Sigmoid colon (tissue), 7 donors: Measurements from ENCODE around the gene GLI3. TPM values are rescaled to one million over a fixed set of nuclear protein-coding genes. Genes with fewer than 3 reads are reported as not detected.

Experiments used
- DNase-seq: peaks from one replicate; pipeline ENCODE4 v3.0.0-alpha.2; 2019
- H3K27ac ChIP-seq, 4 donors: fragments of 200-600 bp; sonication (generic); one replicate each; pipeline ENCODE4 v1.5.1; 2016 to 2019; ENCODE audit warnings: mild to moderate bottlenecking in 1 of 4
- H3K27me3 ChIP-seq, 3 donors: fragments of 200-600 bp; sonication (generic); one replicate each; pipeline ENCODE4 v1.5.1; 2019; ENCODE audit warnings: mild to moderate bottlenecking in 1 of 3
- H3K36me3 ChIP-seq, 4 donors: fragments of 200-600 bp; sonication (generic); one replicate each; pipeline ENCODE4 v1.5.1; 2016 to 2019
- H3K4me1 ChIP-seq, 4 donors: fragments of 200-600 bp; sonication (generic); one replicate each; pipeline ENCODE4 v1.5.1; 2017 to 2019
- H3K4me3 ChIP-seq, 4 donors: fragments of 200-600 bp; sonication (generic); one replicate each; pipeline ENCODE4 v1.5.1; 2017 to 2019; ENCODE audit warnings: mild to moderate bottlenecking in 2 of 4, moderate library complexity in 1 of 4
- H3K9me3 ChIP-seq, 4 donors: fragments of 200-600 bp in 3 of 4; sonication (generic) in 3 of 4; one replicate each; pipeline versions ENCODE4 v1.5.1 to v1.6.1; 2013 to 2019
- CTCF ChIP-seq, 4 experiments: fragments of 450-650 bp in 3 of 4; fragments of 200-600 bp in 1 of 4; IDR thresholded peaks; one replicate each; pipeline ENCODE4 v1.5.1; 2016 to 2019; ENCODE audit warnings: antibody characterized with exemption in 4 of 4, mild to moderate bottlenecking in 3 of 4, moderate library complexity in 2 of 4
- EP300 ChIP-seq, 4 donors: sonication (generic); formaldehyde crosslinking; IDR thresholded peaks; one replicate each; pipeline ENCODE4 v1.6.1; 2017; ENCODE audit warnings: antibody characterized with exemption in 4 of 4
- POLR2A ChIP-seq, 2 donors: fragments of 450-650 bp; IDR thresholded peaks; one replicate each; pipeline ENCODE4 v1.6.1; 2016; ENCODE audit warnings: antibody characterized with exemption in 2 of 2, mild to moderate bottlenecking in 2 of 2, moderate library complexity in 2 of 2
- POLR2AphosphoS5 ChIP-seq, 4 donors: sonication (generic); formaldehyde crosslinking; IDR thresholded peaks; one replicate each; pipeline ENCODE4 v1.6.1; 2017; ENCODE audit warnings: antibody characterized with exemption in 4 of 4
- WGBS, 2 donors: extraction: QIAGEN DNeasy Blood & Tissue Kit; methylation state at CpG; one replicate each; pipeline ENCODE4 v1.1.7; 2013; 5-methylcytosine and 5-hydroxymethylcytosine counted together
- intact Hi-C: fragments of 100-400 bp; cut with DNase I; formaldehyde crosslinking; loops from one replicate; pipeline ENCODE4 v1.15.1; 2023
- polyA plus RNA-seq, 3 donors: library from polyadenylated mRNA; stranded (reverse); fragments of 200-250 nt; gene quantifications; one replicate each; pipeline ENCODE4 v1.2.3, GENCODE V29; 2013
- total RNA-seq, 4 donors: library from RNA; depleted of rRNA; stranded (reverse); fragments of >200 nt; gene quantifications; one replicate each; pipeline ENCODE4 v1.1.0, GENCODE V29; 2016
- donor health status: healthy with polysubstance abuse.
- donor health status: Bipolar disorder and iron deficiency.
- donor health status: healthy.

Gene GLI3
- total and polyA plus RNA-seq, 7 donors, result 0.23 to 31.6 (median 17.2) TPM

- H3K27me3 ChIP-seq, result no peaks in the 10 kb centered on the region
- peaks cover 0 to 63% (median 58%) of the 10 kb centered on the region in 4 donors for H3K4me1 ChIP-seq
- TF ChIP-seq POLR2AphosphoS5 (IDR thresholded peaks at IDR 0.05) (no peak), EP300 (IDR thresholded peaks at IDR 0.05) (no peak), POLR2A (IDR thresholded peaks at IDR 0.05) (no peak), CTCF (IDR thresholded peaks at IDR 0.05) (no peak)
- H3K4me3 ChIP-seq, result no peak overlapping the region
- WGBS, 2 donors, result 81 to 90% methylated on average over 2 of the region's 2 CpGs
- H3K27ac ChIP-seq, result peak overlapping the region in 3 of 4 donors; percentile 57 to 70 (median 60)
- no peaks in the 10 kb centered on the region for H3K9me3 ChIP-seq
- no peak for DNase-seq
- intact Hi-C loops, result no loop called here
- peaks cover 0 to 11% (median 0%) of the 10 kb centered on the region in 4 donors for H3K36me3 ChIP-seq
Measured at GRCh38 chr7:42104694-42105093, 132.3 kb downstream of the GLI3 start.

- Histone ChIP-seq H3K4me1 (peaks cover 0 to 58% (median 53%) of the 10 kb centered on the region in 4 donors), H3K9me3 (no peaks in the 10 kb centered on the region), H3K27me3 (no peaks in the 10 kb centered on the region), H3K27ac (peak overlapping the region in 3 of 4 donors; percentile 21 to 60 (median 55)), H3K36me3 (peaks cover 0 to 11% (median 0%) of the 10 kb centered on the region in 4 donors), H3K4me3 (no peak overlapping the region)
- DNase-seq, result no peak
- intact Hi-C loops, result no loop called here
- WGBS, 2 donors, result 86 to 90% methylated on average over 5 of the region's 5 CpGs
- TF ChIP-seq POLR2A (IDR thresholded peaks at IDR 0.05), result no peak
- no peak for TF ChIP-seq EP300 (IDR thresholded peaks at IDR 0.05)
- no peak for TF ChIP-seq POLR2AphosphoS5 (IDR thresholded peaks at IDR 0.05)
- no peak for TF ChIP-seq CTCF (IDR thresholded peaks at IDR 0.05)
Measured at GRCh38 chr7:42104231-42104630, 132.8 kb downstream of the GLI3 start.

- H3K27me3 ChIP-seq, result no peaks in the 10 kb centered on the region
- intact Hi-C loops, result no loop called here
- no peak overlapping the region for H3K4me3 ChIP-seq
- H3K9me3 ChIP-seq, result no peaks in the 10 kb centered on the region
- H3K27ac ChIP-seq, result peak overlapping the region in 3 of 4 donors; percentile 21 to 60 (median 55)
- H3K4me1 ChIP-seq, result peaks cover 0 to 51% (median 45%) of the 10 kb centered on the region in 4 donors
- 78 to 81% methylated on average over 2 of the region's 2 CpGs for WGBS, 2 donors
- no peak for DNase-seq
- TF ChIP-seq CTCF (IDR thresholded peaks at IDR 0.05), result no peak
- TF ChIP-seq EP300 (IDR thresholded peaks at IDR 0.05), result no peak
- no peak for TF ChIP-seq POLR2A (IDR thresholded peaks at IDR 0.05)
- no peak for TF ChIP-seq POLR2AphosphoS5 (IDR thresholded peaks at IDR 0.05)
- peaks cover 0 to 11% (median 0%) of the 10 kb centered on the region in 4 donors for H3K36me3 ChIP-seq
Measured at GRCh38 chr7:42103456-42103855, 133.6 kb downstream of the GLI3 start.

- peaks cover 0 to 46% (median 42%) of the 10 kb centered on the region in 4 donors for H3K4me1 ChIP-seq
- H3K27ac ChIP-seq, result peak overlapping the region in 2 of 4 donors; percentile 19 to 23
- TF ChIP-seq POLR2AphosphoS5 (IDR thresholded peaks at IDR 0.05), result no peak
- TF ChIP-seq POLR2A (IDR thresholded peaks at IDR 0.05), result no peak
- TF ChIP-seq EP300 (IDR thresholded peaks at IDR 0.05), result no peak
- TF ChIP-seq CTCF (IDR thresholded peaks at IDR 0.05), result no peak
- no peaks in the 10 kb centered on the region for H3K27me3 ChIP-seq
- no peak overlapping the region for H3K4me3 ChIP-seq
- H3K36me3 ChIP-seq, result peaks cover 0 to 11% (median 0%) of the 10 kb centered on the region in 4 donors
- no peaks in the 10 kb centered on the region for H3K9me3 ChIP-seq
- WGBS, 2 donors, result 99% methylated on average over 3 of the region's 3 CpGs
- no peak for DNase-seq
- intact Hi-C loops, result no loop called here
Measured at GRCh38 chr7:42103020-42103419, 134.0 kb downstream of the GLI3 start.

GRCh38 chr7:42102301-42102700 lies 134.7 kb downstream of the GLI3 start:
- intact Hi-C loops, result no loop called here
- H3K4me1 ChIP-seq, result peaks cover 0 to 45% (median 42%) of the 10 kb centered on the region in 4 donors
- H3K27me3 ChIP-seq, result no peaks in the 10 kb centered on the region
- H3K36me3 ChIP-seq, result peaks cover 0 to 11% (median 0%) of the 10 kb centered on the region in 4 donors
- no peak for TF ChIP-seq EP300 (IDR thresholded peaks at IDR 0.05)
- no peak for TF ChIP-seq CTCF (IDR thresholded peaks at IDR 0.05)
- no peak for TF ChIP-seq POLR2A (IDR thresholded peaks at IDR 0.05)
- no peak for TF ChIP-seq POLR2AphosphoS5 (IDR thresholded peaks at IDR 0.05)
- no peak overlapping the region for H3K4me3 ChIP-seq
- DNase-seq, result no peak
- no peak overlapping the region for H3K27ac ChIP-seq
- WGBS, 2 donors, result 71 to 85% methylated on average over 4 of the region's 4 CpGs
- no peaks in the 10 kb centered on the region for H3K9me3 ChIP-seq
